G401 (cell line): Measurements from ENCODE around the gene SLC9C2. TPM values are rescaled to one million over a fixed set of nuclear protein-coding genes. Genes with fewer than 3 reads are reported as not detected.
"Not testable (repeated sequence)": the region's sequence is repeated elsewhere in the genome, so short reads cannot be mapped to it uniquely, and the experiment has no call there.

Experiments used
- DNase-seq: peaks from one replicate; pipeline ENCODE4 v3.0.0-alpha.2; 2015; ENCODE audit warnings: low spot score
- in situ Hi-C: cut with HindIII; loops from 2 replicates; pipeline ENCODE4 v1.10.0; 2016; ENCODE audit warnings: low sequenced_read_pairs, mixed read lengths
- total RNA-seq: library from RNA; depleted of rRNA; stranded (reverse); fragments of >200 nt; shearing (Covaris generic); gene quantifications from 2 replicates; pipeline ENCODE4 v1.2.3, GENCODE V29; 2014; rRNA removed

The SLC9C2 gene
- total RNA-seq, 1 experiment from 2014 or later = not detected

- in situ Hi-C loops = no loop called here
- DNase-seq = peak; percentile 5
Observed at GRCh38 chr1:173473599-173474011, 129.3 kb downstream of the SLC9C2 start.

- no peak for DNase-seq
- in situ Hi-C loops = no loop called here
Observed at GRCh38 chr1:173470608-173471007, 132.3 kb downstream of the SLC9C2 start.

- no peak for DNase-seq
- in situ Hi-C loops = no loop called here
Observed at GRCh38 chr1:173469656-173470055, 133.2 kb downstream of the SLC9C2 start.

GRCh38 chr1:173467426-173467825 lies 135.4 kb downstream of the SLC9C2 start:
- no peak for DNase-seq
- in situ Hi-C loops = no loop called here

GRCh38 chr1:173464185-173464584 lies 138.7 kb downstream of the SLC9C2 start:
- in situ Hi-C loops, DNase-seq: not testable (repeated sequence)

- DNase-seq, in situ Hi-C loops: not testable (repeated sequence)
Observed at GRCh38 chr1:173462666-173463065, 140.2 kb downstream of the SLC9C2 start.

- in situ Hi-C loops = no loop called here
- DNase-seq = no peak
Observed at GRCh38 chr1:173459885-173460284, 143.0 kb downstream of the SLC9C2 start.

- no peak for DNase-seq
- in situ Hi-C loops = no loop called here
Observed at GRCh38 chr1:173454966-173455524, 147.8 kb downstream of the SLC9C2 start.

GRCh38 chr1:173453982-173454381 lies 148.9 kb downstream of the SLC9C2 start:
- no peak for DNase-seq
- in situ Hi-C loops = no loop called here

GRCh38 chr1:173451981-173452380 lies 150.9 kb downstream of the SLC9C2 start:
- DNase-seq = peak; percentile 97
- in situ Hi-C loops = no loop called here

Other genes with a start within 250 kb of the SLC9C2 start
- 273 and 329 TPM in 2 replicates for gene PRDX6, start 125.7 kb downstream of the SLC9C2 start, total RNA-seq
- not detected in 2 replicates for gene TEX50, start 32.3 kb upstream of the SLC9C2 start, total RNA-seq
- gene ANKRD45, start 66.8 kb upstream of the SLC9C2 start, total RNA-seq = 0.68 and 0.85 TPM in 2 replicates
- 7.1 and 7.7 TPM in 2 replicates for gene KLHL20, start 111.9 kb upstream of the SLC9C2 start, total RNA-seq
- 36.5 and 40.1 TPM in 2 replicates for gene DARS2, start 221.6 kb upstream of the SLC9C2 start, total RNA-seq
- gene CENPL, start 221.8 kb upstream of the SLC9C2 start, total RNA-seq = 19.0 and 32.2 TPM in 2 replicates